Sigmoid colon (tissue), 7 donors: ENCODE data around the gene GDAP1L1. TPM values are rescaled to one million over a fixed set of nuclear protein-coding genes. Genes with fewer than 3 reads are reported as not detected.

Experiments used
- DNase-seq: peaks from one replicate; pipeline ENCODE4 v3.0.0-alpha.2; 2019
- H3K27ac ChIP-seq, 4 donors: fragments of 200-600 bp; sonication (generic); one replicate each; pipeline ENCODE4 v1.5.1; 2016 to 2019; ENCODE audit warnings: mild to moderate bottlenecking in 1 of 4
- H3K27me3 ChIP-seq, 3 donors: fragments of 200-600 bp; sonication (generic); one replicate each; pipeline ENCODE4 v1.5.1; 2019; ENCODE audit warnings: mild to moderate bottlenecking in 1 of 3
- H3K36me3 ChIP-seq, 4 donors: fragments of 200-600 bp; sonication (generic); one replicate each; pipeline ENCODE4 v1.5.1; 2016 to 2019
- H3K4me1 ChIP-seq, 4 donors: fragments of 200-600 bp; sonication (generic); one replicate each; pipeline ENCODE4 v1.5.1; 2017 to 2019
- H3K4me3 ChIP-seq, 4 donors: fragments of 200-600 bp; sonication (generic); one replicate each; pipeline ENCODE4 v1.5.1; 2017 to 2019; ENCODE audit warnings: mild to moderate bottlenecking in 2 of 4, moderate library complexity in 1 of 4
- H3K9me3 ChIP-seq, 4 donors: fragments of 200-600 bp in 3 of 4; sonication (generic) in 3 of 4; one replicate each; pipeline versions ENCODE4 v1.5.1 to v1.6.1; 2013 to 2019
- EP300 ChIP-seq, 4 donors: sonication (generic); formaldehyde crosslinking; IDR thresholded peaks; one replicate each; pipeline ENCODE4 v1.6.1; 2017; ENCODE audit warnings: antibody characterized with exemption in 4 of 4
- POLR2A ChIP-seq, 2 donors: fragments of 450-650 bp; IDR thresholded peaks; one replicate each; pipeline ENCODE4 v1.6.1; 2016; ENCODE audit warnings: antibody characterized with exemption in 2 of 2, mild to moderate bottlenecking in 2 of 2, moderate library complexity in 2 of 2
- POLR2AphosphoS5 ChIP-seq, 4 donors: sonication (generic); formaldehyde crosslinking; IDR thresholded peaks; one replicate each; pipeline ENCODE4 v1.6.1; 2017; ENCODE audit warnings: antibody characterized with exemption in 4 of 4
- WGBS, 2 donors: extraction: QIAGEN DNeasy Blood & Tissue Kit; methylation state at CpG; one replicate each; pipeline ENCODE4 v1.1.7; 2013; 5-methylcytosine and 5-hydroxymethylcytosine counted together
- intact Hi-C: fragments of 100-400 bp; cut with DNase I; formaldehyde crosslinking; loops from one replicate; pipeline ENCODE4 v1.15.1; 2023
- polyA plus RNA-seq, 3 donors: library from polyadenylated mRNA; stranded (reverse); fragments of 200-250 nt; gene quantifications; one replicate each; pipeline ENCODE4 v1.2.3, GENCODE V29; 2013
- total RNA-seq, 4 donors: library from RNA; depleted of rRNA; stranded (reverse); fragments of >200 nt; gene quantifications; one replicate each; pipeline ENCODE4 v1.1.0, GENCODE V29; 2016
- TF ChIP-seq, protein P1 (sequence below), 4 experiments: fragments of 450-650 bp in 3 of 4; fragments of 200-600 bp in 1 of 4; IDR thresholded peaks; one replicate each; pipeline ENCODE4 v1.5.1; 2016 to 2019; ENCODE audit warnings: antibody characterized with exemption in 4 of 4, mild to moderate bottlenecking in 3 of 4, moderate library complexity in 2 of 4
- donor health status: healthy with polysubstance abuse.
- donor health status: Bipolar disorder and iron deficiency.
- donor health status: healthy.

The GDAP1L1 gene
- total and polyA plus RNA-seq, 7 donors: 0.20 to 1.4 (median 0.60) TPM; not detected in 2

DNA sequence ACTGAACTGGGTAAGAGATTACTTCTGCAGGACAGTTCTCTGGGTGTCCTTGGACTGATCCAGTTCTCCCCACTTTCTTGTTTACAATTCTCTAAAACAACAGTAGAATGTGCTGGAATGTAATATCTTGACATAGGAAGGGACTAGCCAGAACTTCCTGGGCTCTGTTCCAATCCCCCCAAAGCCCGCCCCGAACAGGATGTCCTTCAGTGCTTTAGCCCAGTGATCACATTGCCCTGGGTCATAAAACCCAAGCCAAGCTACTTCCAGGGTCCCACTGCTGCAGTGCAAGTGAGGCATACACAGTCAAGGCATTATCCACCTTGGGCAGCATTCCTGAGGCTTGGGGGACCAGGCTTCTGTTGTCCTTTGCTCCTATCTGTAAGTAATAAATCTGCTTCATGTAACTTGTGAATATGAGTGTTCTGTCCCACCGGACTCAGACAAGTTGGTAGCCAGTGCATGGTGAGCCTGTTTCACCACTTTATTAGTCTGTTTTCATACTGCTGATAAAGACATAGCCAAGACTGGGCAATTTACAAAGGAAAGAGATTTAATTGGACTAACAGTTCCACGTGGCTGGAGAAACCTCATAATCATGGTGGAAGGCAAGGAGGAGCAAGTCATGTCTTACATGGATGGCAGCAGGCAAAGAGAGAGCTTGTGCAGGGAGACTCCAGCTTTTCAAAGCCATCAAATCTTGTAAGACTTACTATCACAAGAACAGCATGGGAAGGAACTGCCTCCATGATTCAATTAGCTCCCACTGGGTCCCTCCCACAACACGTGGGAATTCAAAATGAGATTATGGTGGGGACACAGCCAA, 40.4 kb downstream of the GDAP1L1 start:
- Histone ChIP-seq H3K36me3 (peaks cover 0 to 5% (median 0%) of the 10 kb centered on the region in 4 donors), H3K27ac (no peak overlapping the region), H3K4me3 (no peak overlapping the region), H3K9me3 (no peaks in the 10 kb centered on the region), H3K4me1 (no peaks in the 10 kb centered on the region), H3K27me3 (no peaks in the 10 kb centered on the region)
- no peak for DNase-seq
- TF ChIP-seq POLR2AphosphoS5 (IDR thresholded peaks at IDR 0.05): no peak
- no peak for TF ChIP-seq EP300 (IDR thresholded peaks at IDR 0.05)
- TF ChIP-seq, protein P1, sequence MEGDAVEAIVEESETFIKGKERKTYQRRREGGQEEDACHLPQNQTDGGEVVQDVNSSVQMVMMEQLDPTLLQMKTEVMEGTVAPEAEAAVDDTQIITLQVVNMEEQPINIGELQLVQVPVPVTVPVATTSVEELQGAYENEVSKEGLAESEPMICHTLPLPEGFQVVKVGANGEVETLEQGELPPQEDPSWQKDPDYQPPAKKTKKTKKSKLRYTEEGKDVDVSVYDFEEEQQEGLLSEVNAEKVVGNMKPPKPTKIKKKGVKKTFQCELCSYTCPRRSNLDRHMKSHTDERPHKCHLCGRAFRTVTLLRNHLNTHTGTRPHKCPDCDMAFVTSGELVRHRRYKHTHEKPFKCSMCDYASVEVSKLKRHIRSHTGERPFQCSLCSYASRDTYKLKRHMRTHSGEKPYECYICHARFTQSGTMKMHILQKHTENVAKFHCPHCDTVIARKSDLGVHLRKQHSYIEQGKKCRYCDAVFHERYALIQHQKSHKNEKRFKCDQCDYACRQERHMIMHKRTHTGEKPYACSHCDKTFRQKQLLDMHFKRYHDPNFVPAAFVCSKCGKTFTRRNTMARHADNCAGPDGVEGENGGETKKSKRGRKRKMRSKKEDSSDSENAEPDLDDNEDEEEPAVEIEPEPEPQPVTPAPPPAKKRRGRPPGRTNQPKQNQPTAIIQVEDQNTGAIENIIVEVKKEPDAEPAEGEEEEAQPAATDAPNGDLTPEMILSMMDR (IDR thresholded peaks at IDR 0.05): no peak
- TF ChIP-seq POLR2A (IDR thresholded peaks at IDR 0.05): no peak
- 54 to 69% methylated on average over 5 of the region's 5 CpGs for WGBS, 2 donors
- intact Hi-C loops: no loop called here

DNA sequence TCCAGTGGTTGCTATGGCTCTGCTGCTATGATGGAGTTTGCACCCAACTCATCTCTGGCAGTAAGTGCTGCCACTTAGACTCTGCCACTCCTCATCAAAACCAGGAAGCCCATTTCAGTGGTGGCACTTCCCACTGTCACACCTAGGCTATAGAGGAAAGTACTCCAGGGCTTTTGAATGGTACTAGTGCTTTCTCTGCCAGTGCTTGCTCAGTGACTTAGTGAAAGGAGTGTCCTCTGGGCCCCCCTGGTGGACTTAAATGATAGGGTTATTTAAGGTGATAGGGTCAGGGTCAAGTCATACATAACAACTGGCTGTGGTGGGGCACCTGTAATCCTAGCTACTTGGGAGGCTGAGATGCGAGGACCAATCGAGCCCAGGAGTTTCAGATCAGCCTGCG, 41.1 kb downstream of the GDAP1L1 start:
- 97 to 99% methylated on average over 3 of the region's 3 CpGs for WGBS, 2 donors
- Histone ChIP-seq H3K27me3 (no peaks in the 10 kb centered on the region), H3K4me3 (no peak overlapping the region), H3K4me1 (no peaks in the 10 kb centered on the region), H3K36me3 (peaks cover 0 to 5% (median 0%) of the 10 kb centered on the region in 4 donors), H3K27ac (no peak overlapping the region), H3K9me3 (no peaks in the 10 kb centered on the region)
- intact Hi-C loops: no loop called here
- DNase-seq: no peak
- TF ChIP-seq, protein P1 (IDR thresholded peaks at IDR 0.05): no peak
- TF ChIP-seq POLR2A (IDR thresholded peaks at IDR 0.05) (no peak), EP300 (IDR thresholded peaks at IDR 0.05) (no peak), POLR2AphosphoS5 (IDR thresholded peaks at IDR 0.05) (no peak)

DNA sequence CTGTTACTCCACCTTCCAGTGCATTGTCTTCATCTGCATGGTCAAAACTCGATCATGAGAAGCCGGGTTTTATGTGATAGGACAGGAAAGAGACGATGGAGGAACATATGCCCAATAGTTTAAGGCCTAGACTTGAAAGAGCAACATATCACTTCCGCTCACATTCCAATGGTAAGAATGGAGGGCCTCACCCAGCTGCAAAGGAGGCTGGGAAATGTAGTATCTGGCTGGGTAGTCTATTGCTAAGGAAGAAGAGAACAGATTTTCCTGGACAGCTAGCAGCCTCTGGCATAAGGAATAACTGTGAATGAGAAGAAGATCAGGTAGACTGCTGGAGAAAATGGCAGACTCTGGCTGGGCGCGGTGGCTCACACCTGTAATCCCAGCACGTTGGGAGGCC, 44.6 kb downstream of the GDAP1L1 start:
- Histone ChIP-seq H3K4me3 (no peak overlapping the region), H3K27ac (no peak overlapping the region), H3K36me3 (peaks cover 0 to 5% (median 0%) of the 10 kb centered on the region in 4 donors), H3K27me3 (no peaks in the 10 kb centered on the region), H3K9me3 (no peaks in the 10 kb centered on the region), H3K4me1 (peaks cover 0 to 3% (median 0%) of the 10 kb centered on the region in 4 donors)
- intact Hi-C loops: no loop called here
- no peak for TF ChIP-seq POLR2A (IDR thresholded peaks at IDR 0.05)
- TF ChIP-seq EP300 (IDR thresholded peaks at IDR 0.05): no peak
- TF ChIP-seq, protein P1 (IDR thresholded peaks at IDR 0.05): no peak
- no peak for TF ChIP-seq POLR2AphosphoS5 (IDR thresholded peaks at IDR 0.05)
- DNase-seq: no peak
- WGBS, 2 donors: 93 to 94% methylated on average over 7 of the region's 7 CpGs

DNA sequence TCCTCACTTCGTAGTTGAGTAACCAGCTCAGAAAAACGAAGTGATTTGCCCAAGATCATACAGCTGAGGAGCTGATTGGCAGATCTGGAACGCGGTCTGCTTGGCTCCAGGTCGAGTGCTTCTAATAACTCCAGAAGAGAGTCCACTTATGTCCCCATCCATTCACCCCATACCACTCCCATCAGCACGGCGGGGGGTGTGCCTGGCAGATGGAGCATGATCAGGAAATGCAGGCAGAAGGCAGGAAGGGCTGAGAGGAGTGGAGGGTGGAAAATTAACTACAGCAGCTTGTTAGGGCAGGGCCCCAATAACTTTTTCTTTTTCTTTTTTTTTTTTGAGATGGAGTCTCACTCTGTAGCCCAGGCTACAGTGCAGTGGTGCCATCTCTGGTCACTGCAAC, 48.9 kb downstream of the GDAP1L1 start:
- Histone ChIP-seq H3K9me3 (no peaks in the 10 kb centered on the region), H3K36me3 (no peaks in the 10 kb centered on the region), H3K4me3 (no peak overlapping the region), H3K27ac (no peak overlapping the region), H3K27me3 (no peaks in the 10 kb centered on the region), H3K4me1 (peaks cover 0 to 3% (median 0%) of the 10 kb centered on the region in 4 donors)
- DNase-seq: peak; percentile 37
- TF ChIP-seq POLR2A (IDR thresholded peaks at IDR 0.05) (no peak), POLR2AphosphoS5 (IDR thresholded peaks at IDR 0.05) (no peak), EP300 (IDR thresholded peaks at IDR 0.05) (no peak)
- TF ChIP-seq, protein P1 (IDR thresholded peaks at IDR 0.05): no peak
- intact Hi-C loops: no loop called here
- WGBS, 2 donors: 53 to 70% methylated on average over 7 of the region's 7 CpGs
